Left renal pelvis (tissue), 4 donors: ENCODE measurements around the gene TBC1D23. TPM values are rescaled to one million over a fixed set of nuclear protein-coding genes. Genes with fewer than 3 reads are reported as not detected.
"Not testable (repeated sequence)": the region's sequence is repeated elsewhere in the genome, so short reads cannot be mapped to it uniquely, and the experiment has no call there.

ENCODE experiments used
- DNase-seq, 4 donors: peaks; one replicate each; pipeline ENCODE4 v3.0.0-alpha.2; 2013; ENCODE audit warnings: low read depth in 4 of 4, low spot score in 3 of 4
- polyA plus RNA-seq, 4 donors: library from polyadenylated mRNA; unstranded; fragments of 120-200 nt; gene quantifications; one replicate each; pipeline ENCODE4 v1.2.1, GENCODE V29; 2013; ENCODE audit not compliant: insufficient read length in 4 of 4

The TBC1D23 gene
- polyA plus RNA-seq, 4 donors, result 38.0 to 45.6 (median 39.6) TPM

GRCh38 chr3:100289339-100289738, 28.5 kb downstream of the TBC1D23 start:
- no peak for DNase-seq

GRCh38 chr3:100295089-100295488, 34.3 kb downstream of the TBC1D23 start:
- DNase-seq, result no peak

DNA sequence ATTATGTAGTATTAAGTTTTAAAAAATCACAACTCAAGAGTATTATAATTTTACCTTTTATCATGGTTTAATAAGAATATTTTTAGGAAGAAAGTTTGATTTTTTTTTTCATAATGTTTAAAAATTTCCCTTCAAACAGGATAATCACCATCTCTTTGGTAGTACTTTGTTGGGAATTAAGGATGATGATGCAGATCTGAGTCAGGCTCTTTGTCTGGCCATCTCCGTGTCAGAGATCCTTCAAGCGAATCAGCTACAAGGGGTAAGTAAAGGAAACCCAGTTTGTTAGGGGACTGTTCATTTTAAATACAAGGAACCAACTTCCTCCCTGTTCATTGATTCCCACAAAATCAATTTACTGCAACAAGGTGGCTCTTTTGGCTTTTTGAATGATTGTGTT, 37.0 kb downstream of the TBC1D23 start:
- no peak for DNase-seq

DNA sequence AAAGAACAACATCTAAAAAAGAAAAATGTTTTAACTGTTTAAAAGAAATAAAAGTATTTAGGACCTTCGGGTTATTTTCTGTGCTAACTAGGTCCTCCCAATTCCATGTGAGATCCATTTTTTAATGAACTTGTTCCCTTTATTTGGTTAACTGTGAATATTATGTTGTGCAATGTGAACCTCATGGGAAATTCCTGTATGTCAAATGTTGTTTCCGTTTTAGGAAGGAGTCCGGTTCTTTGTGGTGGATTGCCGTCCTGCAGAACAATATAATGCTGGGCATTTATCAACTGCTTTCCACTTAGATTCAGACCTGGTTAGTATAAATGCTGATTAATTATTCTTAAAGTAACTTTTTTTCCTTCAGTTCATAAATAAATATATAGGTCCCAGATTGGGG, 38.2 kb downstream of the TBC1D23 start:
- no peak for DNase-seq

DNA sequence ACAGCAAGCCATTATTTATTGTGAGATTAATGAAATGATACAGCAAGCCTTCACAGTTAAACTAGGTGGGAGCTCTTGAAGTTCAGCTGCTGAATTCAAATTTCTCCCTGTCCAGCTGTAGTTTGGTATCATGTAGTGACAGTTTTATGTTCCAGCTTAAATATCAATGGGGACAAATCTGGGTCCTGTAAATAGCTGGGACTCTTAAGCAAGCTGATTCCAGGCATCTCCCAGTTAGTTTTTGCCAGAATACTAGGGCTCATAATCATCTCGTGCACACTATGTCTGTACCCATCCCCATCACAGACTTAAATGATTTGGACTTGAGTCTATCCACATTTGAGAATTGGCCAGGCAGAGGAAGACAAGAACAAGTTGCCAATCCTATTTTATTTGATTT, 45.9 kb downstream of the TBC1D23 start:
- no peak for DNase-seq

- no peak for DNase-seq
Measured at GRCh38 chr3:100310355-100310965, 49.7 kb downstream of the TBC1D23 start.

- DNase-seq, result no peak
Measured at GRCh38 chr3:100311011-100311410, 50.2 kb downstream of the TBC1D23 start.

GRCh38 chr3:100316641-100317069, 55.9 kb downstream of the TBC1D23 start:
- DNase-seq, result peak in 1 of 4 donors; percentile 26

- no peak for DNase-seq
Measured at GRCh38 chr3:100317912-100318311, 57.1 kb downstream of the TBC1D23 start.

GRCh38 chr3:100319951-100320350, 59.2 kb downstream of the TBC1D23 start:
- no peak for DNase-seq

DNA sequence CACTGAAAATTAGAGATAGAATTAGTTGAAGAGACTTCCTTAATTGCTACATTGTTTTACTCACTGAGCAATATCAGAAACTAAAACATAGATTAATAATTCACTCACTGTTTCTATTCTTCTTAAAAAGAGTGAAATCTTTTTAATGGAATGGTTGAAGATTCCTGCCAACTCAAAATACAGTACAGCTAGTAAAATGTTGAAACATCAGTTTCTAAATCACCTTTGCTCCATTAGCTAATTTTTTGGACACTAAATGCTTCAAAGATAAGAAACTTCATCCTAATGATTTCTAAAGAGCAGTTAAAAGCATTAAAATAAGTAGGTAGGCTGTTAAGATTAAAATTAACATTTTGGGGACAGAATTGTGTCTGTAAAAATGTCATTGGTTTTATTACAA, 63.3 kb downstream of the TBC1D23 start:
- DNase-seq, result no peak

GRCh38 chr3:100325827-100326226, 65.0 kb downstream of the TBC1D23 start:
- DNase-seq, result no peak

- not testable (repeated sequence) for DNase-seq
Measured at GRCh38 chr3:100327377-100327776, 66.6 kb downstream of the TBC1D23 start.

GRCh38 chr3:100329800-100330489, 69.2 kb downstream of the TBC1D23 start:
- no peak for DNase-seq

GRCh38 chr3:100330651-100331050, 69.9 kb downstream of the TBC1D23 start:
- no peak for DNase-seq

DNA sequence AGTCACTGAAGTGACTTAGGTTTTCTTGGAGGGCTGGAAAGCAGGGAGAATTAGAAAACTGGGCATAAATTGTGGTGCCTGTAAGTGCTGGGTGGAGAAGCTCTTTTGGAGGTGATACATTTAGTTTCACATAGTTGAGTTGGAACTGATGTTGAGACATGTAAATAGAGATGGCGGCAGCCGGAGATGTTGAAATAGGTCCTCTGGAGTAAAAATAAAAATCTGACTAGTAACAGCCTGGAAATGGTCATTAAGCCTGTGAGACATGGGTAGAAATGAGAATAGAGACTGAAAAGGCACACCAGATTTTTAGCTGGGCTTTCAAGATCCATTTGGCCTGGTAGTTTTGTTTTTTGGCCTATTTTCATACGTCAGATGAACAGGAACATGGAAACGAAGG, 70.9 kb downstream of the TBC1D23 start:
- no peak for DNase-seq

DNA sequence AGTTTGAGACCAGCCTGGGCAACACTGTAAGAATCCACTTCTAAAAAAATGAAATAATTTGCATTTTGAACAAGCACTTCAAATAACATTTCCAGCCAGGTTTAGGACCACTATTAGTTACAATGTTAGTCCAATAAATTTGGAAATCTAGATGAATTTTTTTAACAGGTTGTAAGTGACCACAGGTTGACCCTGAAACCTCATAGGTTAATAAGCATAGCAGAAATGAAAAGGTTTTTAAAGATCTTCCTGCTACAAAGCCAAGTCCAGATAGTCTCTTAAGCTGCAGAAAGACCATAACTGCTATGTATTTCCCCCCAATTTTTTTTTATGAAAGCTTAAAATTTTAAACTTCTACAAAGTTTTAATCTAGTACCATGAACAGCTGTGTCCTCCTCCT, 72.3 kb downstream of the TBC1D23 start:
- DNase-seq, result no peak

DNA sequence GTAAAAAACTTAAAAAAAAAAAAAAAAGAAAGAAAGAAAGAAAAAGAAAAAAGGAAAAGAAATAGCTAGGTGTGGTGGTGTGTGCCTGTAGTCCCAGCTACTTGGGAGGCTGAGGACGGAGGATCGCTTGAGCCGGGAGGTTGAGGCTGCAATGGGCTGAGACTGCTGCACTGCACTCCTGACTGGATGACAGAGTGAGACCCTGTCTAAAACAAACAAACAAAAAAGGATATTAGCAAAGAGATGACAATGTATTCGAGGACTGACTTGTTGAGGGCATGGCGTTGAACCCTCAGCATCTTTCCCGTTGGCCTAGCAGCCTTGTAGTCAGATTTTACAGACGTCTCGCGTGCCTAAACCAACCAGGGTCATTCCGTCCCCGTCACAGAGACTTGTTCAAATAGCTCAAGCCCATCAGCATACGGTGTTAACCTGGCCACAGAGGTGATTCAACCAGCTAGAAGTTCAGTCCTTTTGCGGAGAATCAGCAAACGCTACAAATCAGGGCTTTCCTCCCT, 73.2 kb downstream of the TBC1D23 start:
- no peak for DNase-seq

GRCh38 chr3:100334488-100335351, 73.9 kb downstream of the TBC1D23 start, which contains the start of gene NIT2:
Gene NIT2 (plus strand): TSS chr3:100334757. CDS start chr3:100334792, 35 bp downstream.
- DNase-seq, result peak; percentile 65 to 76 (median 69)

- DNase-seq, result no peak
Measured at GRCh38 chr3:100335434-100335833, 74.6 kb downstream of the TBC1D23 start.

DNA sequence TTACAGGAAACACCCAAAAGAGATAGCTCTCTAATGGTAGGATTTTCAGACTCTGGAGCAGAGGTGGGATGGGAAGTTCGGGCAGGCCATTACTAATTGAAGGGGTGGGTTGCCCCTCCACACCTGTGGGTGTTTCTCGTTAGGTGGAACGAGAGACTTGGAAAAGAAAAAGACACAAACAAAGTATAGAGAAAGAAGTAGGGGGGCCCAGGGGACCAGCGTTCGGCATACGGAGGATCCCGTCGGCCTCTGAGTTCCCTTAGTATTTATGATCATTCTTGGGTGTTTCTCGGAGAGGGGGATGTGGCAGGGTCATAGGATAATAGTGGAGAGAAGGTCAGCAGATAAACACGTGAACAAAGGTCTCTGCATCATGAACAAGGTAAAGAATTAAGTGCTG, 75.4 kb downstream of the TBC1D23 start:
- DNase-seq, result not testable (repeated sequence)
